IPS-11a (cell line): Measurements from ENCODE around the gene UBE2E1.

ENCODE experiments used
- H3K4me3 ChIP-seq: one replicate; pipeline ENCODE4 v1.5.1; 2013; ENCODE audit warnings: low read depth, low read length, control low read depth

Gene UBE2E1

GRCh38 chr3:23819599-23820360 lies 14.0 kb downstream of the UBE2E1 start:
- H3K4me3 ChIP-seq, result no peak overlapping the region

- H3K4me3 ChIP-seq, result no peak overlapping the region
Measured at GRCh38 chr3:23820888-23821287, 15.1 kb downstream of the UBE2E1 start.

- H3K4me3 ChIP-seq, result no peak overlapping the region
Measured at GRCh38 chr3:23821858-23822257, 16.1 kb downstream of the UBE2E1 start.

- no peak overlapping the region for H3K4me3 ChIP-seq
Measured at GRCh38 chr3:23822559-23822958, 16.8 kb downstream of the UBE2E1 start.

DNA sequence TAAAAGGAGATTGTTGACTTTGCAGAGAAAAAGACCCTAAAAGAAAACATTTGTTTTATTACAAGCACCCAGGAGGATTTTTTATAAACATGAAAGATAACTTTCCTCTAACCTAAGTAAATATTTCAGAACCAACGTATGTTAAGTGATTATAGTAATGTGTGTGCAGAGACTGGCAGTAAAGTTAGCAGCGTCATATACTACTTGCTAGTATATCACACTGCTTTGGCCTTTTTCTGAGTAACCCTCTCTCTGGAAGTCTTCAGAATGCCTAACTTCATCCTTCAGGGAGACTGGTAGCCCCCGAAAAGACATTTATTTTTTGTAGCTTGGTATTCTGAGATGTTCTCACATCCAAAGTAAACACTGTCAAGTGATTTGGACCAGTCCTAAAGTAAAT lies 17.9 kb downstream of the UBE2E1 start:
- H3K4me3 ChIP-seq, result no peak overlapping the region

DNA sequence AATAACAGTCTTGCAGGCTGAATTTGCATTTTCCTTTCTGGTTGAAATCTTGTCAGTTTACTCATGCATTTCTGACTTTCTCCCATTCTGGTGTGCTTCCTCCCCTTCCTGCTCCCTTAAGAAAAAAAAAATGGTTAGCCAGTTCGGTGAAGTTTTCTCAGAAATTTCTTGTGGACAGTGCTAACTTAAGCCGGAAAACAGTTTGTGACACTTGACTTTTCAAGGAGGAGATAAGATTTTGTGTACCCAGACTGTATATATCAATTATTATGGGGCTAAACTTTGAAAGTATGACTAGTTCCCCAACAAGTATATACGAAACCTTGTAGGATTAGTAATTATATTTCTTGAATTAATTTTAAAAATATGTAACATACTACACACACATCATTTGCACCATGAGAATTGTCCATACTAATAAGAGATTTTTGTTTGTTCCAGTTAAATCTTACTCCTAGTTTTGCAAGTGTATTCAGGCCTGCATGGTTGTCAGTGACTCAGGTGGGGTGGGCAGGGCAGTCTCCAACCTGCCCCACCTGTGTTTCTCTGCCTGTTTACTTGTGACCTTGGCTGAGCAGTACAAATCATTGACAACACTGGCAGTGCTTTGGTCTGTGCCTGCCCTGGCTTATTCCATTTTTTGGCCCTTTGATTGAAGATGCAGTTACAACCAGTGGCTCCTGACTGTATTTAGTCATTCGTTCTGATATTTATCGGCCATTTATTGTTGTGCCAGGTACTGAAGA lies 19.1 kb downstream of the UBE2E1 start:
- H3K4me3 ChIP-seq, result no peak overlapping the region

- H3K4me3 ChIP-seq, result no peak overlapping the region
Measured at GRCh38 chr3:23825802-23826201, 20.0 kb downstream of the UBE2E1 start.

DNA sequence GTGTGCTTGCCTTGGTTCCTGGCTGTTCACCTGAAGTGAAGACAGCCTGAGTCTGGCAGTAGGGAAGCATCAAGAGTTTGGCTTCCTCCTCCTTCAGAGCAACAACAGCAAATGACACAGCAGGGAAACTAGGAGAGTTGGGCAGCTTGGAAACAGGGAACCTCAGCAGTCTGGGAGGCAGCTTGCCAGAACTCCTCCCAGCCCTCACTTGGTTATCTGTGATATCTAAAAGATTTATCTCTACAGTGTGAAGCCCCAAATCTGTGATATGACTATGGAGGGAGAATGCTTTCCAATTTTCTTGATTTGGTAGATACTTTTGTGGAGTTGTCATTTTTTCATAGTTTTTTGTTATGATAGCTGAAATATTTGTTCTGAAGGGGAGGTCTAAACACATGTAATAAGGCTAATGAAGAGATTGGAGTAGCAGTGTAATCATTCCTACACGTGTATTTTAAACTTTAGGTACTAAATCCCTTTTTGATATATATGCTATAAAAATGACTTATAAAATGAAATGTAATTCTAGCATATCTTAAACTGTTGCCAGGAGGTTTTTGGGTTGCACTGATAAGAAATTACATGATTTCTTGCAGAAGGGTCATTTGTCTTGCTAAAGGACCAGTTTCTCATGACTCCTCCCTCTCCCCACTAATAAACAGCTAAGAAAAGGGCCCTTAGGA lies 20.8 kb downstream of the UBE2E1 start:
- H3K4me3 ChIP-seq, result no peak overlapping the region

DNA sequence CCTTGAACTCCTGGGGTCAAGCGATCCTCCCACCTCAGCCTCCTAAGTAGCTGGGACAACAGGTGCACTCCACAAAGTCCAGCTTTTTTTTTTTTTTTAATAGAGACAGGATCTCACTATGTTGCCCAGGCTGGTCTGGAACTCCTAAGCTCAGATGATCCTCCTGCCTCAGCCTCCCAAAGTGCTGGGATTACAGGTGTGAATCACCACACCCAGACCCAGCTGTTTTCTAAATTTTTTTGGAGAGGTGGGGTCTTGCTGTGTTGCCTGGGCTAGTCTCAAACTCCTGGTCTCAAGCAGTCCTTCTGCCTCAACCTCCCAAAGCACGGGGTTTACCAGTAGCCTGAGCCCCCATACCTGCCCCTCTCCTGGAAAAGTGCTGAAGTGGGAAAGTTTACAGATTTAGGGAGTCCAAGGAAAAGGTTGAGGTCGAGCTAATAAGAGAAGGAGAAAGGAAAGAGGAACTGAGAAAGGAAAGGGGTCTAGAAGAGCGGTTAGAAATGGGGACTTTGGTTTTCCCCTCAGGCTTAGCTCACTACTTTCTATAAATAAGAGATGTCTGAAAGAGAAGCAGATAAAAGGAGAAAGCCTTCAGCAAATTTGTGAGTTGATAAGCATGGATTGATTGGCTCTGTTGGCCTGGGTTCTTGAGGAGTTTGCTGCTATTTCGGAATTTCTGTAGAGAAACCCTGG lies 23.6 kb downstream of the UBE2E1 start:
- no peak overlapping the region for H3K4me3 ChIP-seq

GRCh38 chr3:23830869-23831484 lies 25.2 kb downstream of the UBE2E1 start:
- H3K4me3 ChIP-seq, result no peak overlapping the region

GRCh38 chr3:23831517-23832394 lies 26.0 kb downstream of the UBE2E1 start:
- no peak overlapping the region for H3K4me3 ChIP-seq

- H3K4me3 ChIP-seq, result no peak overlapping the region
Measured at GRCh38 chr3:23832523-23832922, 26.8 kb downstream of the UBE2E1 start.

DNA sequence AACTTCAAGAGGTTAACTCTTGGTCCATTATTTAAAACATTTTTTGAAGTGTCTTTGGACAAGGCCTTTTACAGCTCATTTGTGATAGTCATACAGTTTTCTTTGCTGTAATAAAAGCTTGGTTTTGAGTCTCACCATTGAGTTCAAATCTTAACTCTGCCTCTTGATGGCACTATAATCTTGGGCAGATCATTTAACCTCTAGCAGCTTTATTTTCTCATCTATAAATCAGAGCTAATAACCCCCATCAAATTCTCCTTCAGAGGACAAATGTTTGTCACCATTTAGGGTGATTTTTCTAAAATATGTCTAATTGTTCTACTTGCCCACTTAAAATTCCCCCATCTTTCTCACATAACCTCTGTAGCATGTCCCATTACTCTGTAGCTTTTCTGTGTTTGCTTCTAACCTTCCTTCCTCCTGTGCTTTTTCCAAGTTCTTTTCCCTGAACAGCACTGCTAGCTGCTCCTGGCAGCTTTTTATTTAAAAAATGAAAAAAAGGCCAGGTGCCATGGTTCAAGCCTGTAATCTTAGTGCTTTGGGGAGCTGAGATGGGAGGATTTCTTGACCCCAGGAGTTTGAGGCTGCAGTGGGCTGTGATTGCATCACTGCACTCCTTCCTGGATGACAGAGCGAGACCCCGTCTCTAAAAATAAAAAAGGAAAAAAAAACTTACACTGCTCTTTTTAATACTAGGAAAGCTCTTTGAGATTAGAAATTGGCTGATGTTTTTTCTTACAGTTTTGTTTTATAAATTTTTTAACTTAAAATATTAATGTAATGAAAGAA lies 28.5 kb downstream of the UBE2E1 start:
- H3K4me3 ChIP-seq, result no peak overlapping the region

DNA sequence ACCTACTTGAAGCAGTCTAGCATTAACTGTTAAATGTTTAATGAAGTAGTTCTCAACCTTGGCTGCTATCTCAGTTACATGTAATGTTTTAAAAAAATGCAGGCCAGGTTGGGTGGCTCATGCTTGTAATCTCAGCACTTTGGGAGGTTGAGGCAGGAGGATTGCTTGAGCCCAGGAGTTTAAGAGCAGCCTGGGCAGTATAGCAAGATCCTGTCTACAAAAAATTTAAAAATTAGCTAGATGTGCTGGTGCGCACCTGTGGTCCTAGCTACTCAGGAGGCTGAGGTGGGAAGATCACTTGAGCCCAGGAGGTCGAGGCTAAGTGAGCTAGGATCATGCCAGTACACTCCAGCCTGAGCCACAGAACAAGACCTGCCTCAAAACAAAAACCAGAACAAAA lies 29.3 kb downstream of the UBE2E1 start:
- H3K4me3 ChIP-seq, result no peak overlapping the region

- H3K4me3 ChIP-seq, result no peak overlapping the region
Measured at GRCh38 chr3:23835802-23836201, 30.0 kb downstream of the UBE2E1 start.

GRCh38 chr3:23836536-23837230 lies 30.9 kb downstream of the UBE2E1 start:
- H3K4me3 ChIP-seq, result no peak overlapping the region

GRCh38 chr3:23837286-23837685 lies 31.5 kb downstream of the UBE2E1 start:
- no peak overlapping the region for H3K4me3 ChIP-seq

DNA sequence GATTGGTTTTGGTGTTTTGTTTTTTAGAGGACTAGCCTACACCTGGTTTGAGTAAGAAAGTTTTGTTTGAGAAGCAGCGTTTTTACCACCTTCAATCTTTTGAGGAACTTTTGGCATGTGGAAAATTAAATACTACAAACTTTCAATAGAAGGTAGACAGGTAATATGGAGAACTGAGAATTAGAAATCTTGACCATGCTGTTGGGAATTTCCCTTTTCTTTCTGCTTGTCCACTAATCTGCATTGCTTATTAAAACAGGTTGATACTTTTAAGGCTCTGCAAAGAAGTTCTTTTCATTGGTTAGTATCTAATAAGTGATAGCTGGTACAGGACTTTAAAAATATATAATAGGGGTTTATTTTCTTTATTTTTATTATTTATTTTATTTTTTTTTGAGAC lies 31.9 kb downstream of the UBE2E1 start:
- no peak overlapping the region for H3K4me3 ChIP-seq

DNA sequence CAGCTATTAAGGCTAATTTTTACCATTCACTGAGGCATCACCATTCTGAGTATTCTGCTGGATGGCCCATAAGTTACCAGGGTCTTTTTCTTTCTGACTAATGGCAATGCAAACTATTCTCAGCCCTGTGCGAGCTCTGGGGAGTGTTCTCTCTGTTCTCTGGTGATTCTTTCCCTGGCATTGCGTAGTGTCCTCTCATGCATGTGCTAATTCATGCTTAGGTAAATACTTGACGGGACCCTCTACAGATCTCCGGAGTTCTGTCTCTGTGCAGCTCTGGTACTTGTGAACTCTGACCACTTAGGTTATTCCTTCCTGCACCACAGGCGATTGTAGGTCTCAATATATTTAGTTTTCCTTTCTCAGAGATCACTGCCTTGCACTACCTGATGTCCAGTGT lies 34.8 kb downstream of the UBE2E1 start:
- H3K4me3 ChIP-seq, result no peak overlapping the region
